H9 (cell line): ENCODE results near the gene MYL3. TPM values are rescaled to one million over a fixed set of nuclear protein-coding genes. Genes with fewer than 3 reads are reported as not detected.

Experiments
- DNase-seq: peaks from one replicate; pipeline ENCODE4 v3.0.0-alpha.2; 2017
- H2AFZ ChIP-seq: one replicate; pipeline ENCODE4 v1.6.1; 2013; ENCODE audit warnings: mild to moderate bottlenecking, low read length, control low read depth, moderate library complexity
- H2AK5ac ChIP-seq: 2 replicates; pipeline ENCODE4 v1.6.1; 2013; ENCODE audit warnings: low read length, control low read depth, mixed read lengths; ENCODE audit not compliant: insufficient read length
- H2BK120ac ChIP-seq: one replicate; pipeline ENCODE4 v1.6.1; 2013; ENCODE audit warnings: low read depth, mild to moderate bottlenecking, low read length, control low read depth, inconsistent platforms; ENCODE audit not compliant: poor library complexity, severe bottlenecking
- H2BK12ac ChIP-seq: 2 replicates; pipeline ENCODE4 v1.6.1; 2013; ENCODE audit warnings: low read length, control low read depth, mixed read lengths, low read depth; ENCODE audit not compliant: insufficient read length
- H2BK15ac ChIP-seq: 2 replicates; pipeline ENCODE4 v1.6.1; 2013; ENCODE audit warnings: low read depth, low read length, control low read depth
- H2BK20ac ChIP-seq: one replicate; pipeline ENCODE4 v1.6.1; 2013; ENCODE audit warnings: low read depth, mild to moderate bottlenecking, low read length, control low read depth, inconsistent platforms; ENCODE audit not compliant: poor library complexity, severe bottlenecking
- H2BK5ac ChIP-seq: 2 replicates; pipeline ENCODE4 v1.6.1; 2013; ENCODE audit warnings: low read length, control low read depth, mixed read lengths; ENCODE audit not compliant: insufficient read length
- H3K14ac ChIP-seq: 2 replicates; pipeline ENCODE4 v1.6.1; 2013; ENCODE audit warnings: low read length, control low read depth; ENCODE audit not compliant: insufficient read depth
- H3K18ac ChIP-seq: 2 replicates; pipeline ENCODE4 v1.6.1; 2013; ENCODE audit warnings: low read depth, mild to moderate bottlenecking, mixed read lengths, low read length, control low read depth; ENCODE audit not compliant: insufficient read length
- H3K23ac ChIP-seq: 2 replicates; pipeline ENCODE4 v1.6.1; 2013; ENCODE audit warnings: low read length, control low read depth, mixed read lengths, low read depth; ENCODE audit not compliant: insufficient read length
- H3K23me2 ChIP-seq: 2 replicates; pipeline ENCODE4 v1.6.1; 2013; ENCODE audit warnings: low read depth, mild to moderate bottlenecking, mixed read lengths, low read length, control low read depth; ENCODE audit not compliant: insufficient read length, poor library complexity, severe bottlenecking
- H3K27ac ChIP-seq: 2 replicates; pipeline ENCODE4 v1.5.1; 2013; ENCODE audit warnings: low read length, control low read depth, mixed read lengths, low read depth; ENCODE audit not compliant: insufficient read length
- H3K27me3 ChIP-seq: 2 replicates; pipeline ENCODE4 v1.6.1; 2013; ENCODE audit warnings: low read length, control low read depth, inconsistent platforms; ENCODE audit not compliant: insufficient read depth
- H3K4ac ChIP-seq: 2 replicates; pipeline ENCODE4 v1.6.1; 2013; ENCODE audit warnings: low read depth, mild to moderate bottlenecking, control low read depth, inconsistent platforms, low read length, moderate library complexity
- H3K4me1 ChIP-seq: 2 replicates; pipeline ENCODE4 v1.6.1; 2013; ENCODE audit warnings: low read length, control low read depth, inconsistent platforms; ENCODE audit not compliant: insufficient read depth
- H3K4me2 ChIP-seq: 2 replicates; pipeline ENCODE4 v1.6.1; 2013; ENCODE audit warnings: low read length, control low read depth, mixed read lengths; ENCODE audit not compliant: insufficient read length, insufficient read depth
- H3K56ac ChIP-seq: 2 replicates; pipeline ENCODE4 v1.6.1; 2013; ENCODE audit warnings: low read depth, mild to moderate bottlenecking, mixed read lengths, low read length, control low read depth; ENCODE audit not compliant: insufficient read length
- H3K79me1 ChIP-seq: 2 replicates; pipeline ENCODE4 v1.6.1; 2013; ENCODE audit warnings: low read depth, mild to moderate bottlenecking, moderate library complexity, low read length, control low read depth, inconsistent platforms; ENCODE audit not compliant: insufficient read depth, poor library complexity, severe bottlenecking
- H3K79me2 ChIP-seq: 2 replicates; pipeline ENCODE4 v1.6.1; 2013; ENCODE audit warnings: low read length, control low read depth, inconsistent platforms; ENCODE audit not compliant: insufficient read depth
- H3K9ac ChIP-seq: 2 replicates; pipeline ENCODE4 v1.6.1; 2013; ENCODE audit warnings: low read length, control low read depth, mixed read lengths; ENCODE audit not compliant: insufficient read length; ENCODE audit errors: extremely low read depth
- H3K9me3 ChIP-seq: one replicate; pipeline ENCODE4 v1.6.1; 2013; ENCODE audit warnings: low read depth, low read length, inconsistent platforms; ENCODE audit not compliant: control insufficient read depth
- H3T11ph ChIP-seq: one replicate; pipeline ENCODE4 v1.6.1; 2013; ENCODE audit warnings: mild to moderate bottlenecking, low read length, control low read depth, inconsistent platforms
- H4K20me1 ChIP-seq: one replicate; pipeline ENCODE4 v1.6.1; 2013; ENCODE audit not compliant: control insufficient read depth, insufficient read length, insufficient read depth
- H4K5ac ChIP-seq: 2 replicates; pipeline ENCODE4 v1.6.1; 2013; ENCODE audit warnings: low read depth, mild to moderate bottlenecking, mixed read lengths, low read length, control low read depth; ENCODE audit not compliant: insufficient read length
- H4K8ac ChIP-seq: replicated peaks from 2 replicates; pipeline ENCODE4 v1.6.1; 2013; ENCODE audit warnings: low read length, control low read depth, mixed read lengths, low read depth; ENCODE audit not compliant: insufficient read length
- H4K91ac ChIP-seq: 2 replicates; pipeline ENCODE4 v1.6.1; 2013; ENCODE audit warnings: low read depth, mild to moderate bottlenecking, moderate library complexity, mixed read lengths, low read length, control low read depth; ENCODE audit not compliant: insufficient read length
- H3K27ac Mint-ChIP-seq, 3 experiments: 2 replicates in 2 of 3; 3 replicates in 1 of 3; pipeline ENCODE4 v1.8.0; 2020 to 2021; ENCODE audit warnings: mixed read lengths in 3 of 3, mild to moderate bottlenecking in 1 of 3, moderate library complexity in 1 of 3
- H3K27me3 Mint-ChIP-seq: 2 replicates; pipeline ENCODE4 v1.8.0; 2021; ENCODE audit warnings: low read depth, mild to moderate bottlenecking, moderate library complexity, mixed read lengths
- H3K36me3 Mint-ChIP-seq, 3 experiments: 2 replicates in 2 of 3; 3 replicates in 1 of 3; pipeline ENCODE4 v1.8.0; 2020 to 2021; ENCODE audit warnings: low read depth in 3 of 3, mixed read lengths in 3 of 3; ENCODE audit not compliant: insufficient read depth in 1 of 3
- H3K4me1 Mint-ChIP-seq, 2 experiments: 2 replicates each; pipeline ENCODE4 v1.8.0; 2020; ENCODE audit warnings: mixed read lengths in 2 of 2
- H3K4me3 Mint-ChIP-seq, 2 experiments: 2 replicates in 1 of 2; 3 replicates in 1 of 2; pipeline ENCODE4 v1.8.0; 2020 to 2021; ENCODE audit warnings: mild to moderate bottlenecking in 2 of 2, mixed read lengths in 2 of 2, moderate library complexity in 1 of 2
- H3K9me3 Mint-ChIP-seq, 2 experiments: 2 replicates in 1 of 2; 3 replicates in 1 of 2; pipeline ENCODE4 v1.8.0; 2020; ENCODE audit warnings: mild to moderate bottlenecking in 2 of 2, mixed read lengths in 2 of 2, moderate library complexity in 1 of 2
- CTCF ChIP-seq: fragments of 200-600 bp; sonication (generic); conservative IDR thresholded peaks from 3 replicates; pipeline ENCODE4 v1.8.0; 2021; ENCODE audit warnings: antibody characterized with exemption, mild to moderate bottlenecking
- WGBS: extraction: QIAGEN DNeasy Blood & Tissue Kit; methylation state at CpG from one replicate; pipeline ENCODE4 v1.1.7; 2013; ENCODE audit warnings: missing lambda C conversion rate, low lambda C conversion rate, mixed read lengths; ENCODE audit not compliant: insufficient read length; ENCODE audit errors: extremely low coverage; 5-methylcytosine and 5-hydroxymethylcytosine counted together
- total RNA-seq: library from RNA; stranded (reverse); gene quantifications from 2 replicates; pipeline ENCODE4 v1.2.1, GENCODE V29; 2021

MYL3 gene
- total RNA-seq, 1 experiment from 2014 or later = 0.24 TPM

GRCh38 chr3:46876313-46877300, 13.4 kb upstream of the MYL3 start:
- no peak overlapping the region for H4K8ac ChIP-seq
- no peak overlapping the region for H3K23ac ChIP-seq
- H3K23me2 ChIP-seq = no peaks in the 10 kb centered on the region
- H2BK120ac ChIP-seq = no peak overlapping the region
- H2BK20ac ChIP-seq = no peak overlapping the region
- H3K56ac ChIP-seq = no peak overlapping the region
- H2BK15ac ChIP-seq = no peak overlapping the region
- H4K5ac ChIP-seq = no peak overlapping the region
- H3K18ac ChIP-seq = no peak overlapping the region
- no peak overlapping the region for H3K4me3 Mint-ChIP-seq
- no CpG with 5 or more reads among the region's 10 CpGs for WGBS
- H3K27me3 ChIP-seq = peaks cover 30% of the 10 kb centered on the region
- H3K4me1 ChIP-seq = no peaks in the 10 kb centered on the region
- H3K4me1 Mint-ChIP-seq = peaks cover 8 to 23% of the 10 kb centered on the region in 2 experiments
- no peaks in the 10 kb centered on the region for H4K20me1 ChIP-seq
- no peak for DNase-seq
- H2BK5ac ChIP-seq = no peak overlapping the region
- H3K27ac ChIP-seq = no peak overlapping the region
- TF ChIP-seq CTCF = no peak
- no peaks in the 10 kb centered on the region for H3K9me3 ChIP-seq
- H3K27ac Mint-ChIP-seq = no peak overlapping the region
- no peak overlapping the region for H2AK5ac ChIP-seq
- no peak overlapping the region for H4K91ac ChIP-seq
- H3K9me3 Mint-ChIP-seq = no peaks in the 10 kb centered on the region
- H3T11ph ChIP-seq = no peak overlapping the region
- no peak overlapping the region; the same call in 1 of the 2 replicates for H3K14ac ChIP-seq
- H3K27me3 Mint-ChIP-seq = peaks cover 96% of the 10 kb centered on the region
- H3K36me3 Mint-ChIP-seq = no peaks in the 10 kb centered on the region
- no peak overlapping the region for H2AFZ ChIP-seq
- no peaks in the 10 kb centered on the region for H3K79me1 ChIP-seq
- H3K4ac ChIP-seq = no peak overlapping the region
- no peak overlapping the region for H2BK12ac ChIP-seq
- H3K9ac ChIP-seq = no peak overlapping the region
- no peaks in the 10 kb centered on the region for H3K79me2 ChIP-seq
- H3K4me2 ChIP-seq = no peak overlapping the region
